H9 (cell line): ENCODE results near the gene TGIF1. TPM values are rescaled to one million over a fixed set of nuclear protein-coding genes. Genes with fewer than 3 reads are reported as not detected.

ENCODE experiments used
- DNase-seq: peaks from one replicate; pipeline ENCODE4 v3.0.0-alpha.2; 2017
- H2AFZ ChIP-seq: one replicate; pipeline ENCODE4 v1.6.1; 2013; ENCODE audit warnings: mild to moderate bottlenecking, low read length, control low read depth, moderate library complexity
- H2AK5ac ChIP-seq: 2 replicates; pipeline ENCODE4 v1.6.1; 2013; ENCODE audit warnings: low read length, control low read depth, mixed read lengths; ENCODE audit not compliant: insufficient read length
- H2BK120ac ChIP-seq: one replicate; pipeline ENCODE4 v1.6.1; 2013; ENCODE audit warnings: low read depth, mild to moderate bottlenecking, low read length, control low read depth, inconsistent platforms; ENCODE audit not compliant: poor library complexity, severe bottlenecking
- H2BK12ac ChIP-seq: 2 replicates; pipeline ENCODE4 v1.6.1; 2013; ENCODE audit warnings: low read length, control low read depth, mixed read lengths, low read depth; ENCODE audit not compliant: insufficient read length
- H2BK15ac ChIP-seq: 2 replicates; pipeline ENCODE4 v1.6.1; 2013; ENCODE audit warnings: low read depth, low read length, control low read depth
- H2BK20ac ChIP-seq: one replicate; pipeline ENCODE4 v1.6.1; 2013; ENCODE audit warnings: low read depth, mild to moderate bottlenecking, low read length, control low read depth, inconsistent platforms; ENCODE audit not compliant: poor library complexity, severe bottlenecking
- H2BK5ac ChIP-seq: 2 replicates; pipeline ENCODE4 v1.6.1; 2013; ENCODE audit warnings: low read length, control low read depth, mixed read lengths; ENCODE audit not compliant: insufficient read length
- H3K14ac ChIP-seq: 2 replicates; pipeline ENCODE4 v1.6.1; 2013; ENCODE audit warnings: low read length, control low read depth; ENCODE audit not compliant: insufficient read depth
- H3K18ac ChIP-seq: 2 replicates; pipeline ENCODE4 v1.6.1; 2013; ENCODE audit warnings: low read depth, mild to moderate bottlenecking, mixed read lengths, low read length, control low read depth; ENCODE audit not compliant: insufficient read length
- H3K23ac ChIP-seq: 2 replicates; pipeline ENCODE4 v1.6.1; 2013; ENCODE audit warnings: low read length, control low read depth, mixed read lengths, low read depth; ENCODE audit not compliant: insufficient read length
- H3K23me2 ChIP-seq: 2 replicates; pipeline ENCODE4 v1.6.1; 2013; ENCODE audit warnings: low read depth, mild to moderate bottlenecking, mixed read lengths, low read length, control low read depth; ENCODE audit not compliant: insufficient read length, poor library complexity, severe bottlenecking
- H3K27ac ChIP-seq: 2 replicates; pipeline ENCODE4 v1.5.1; 2013; ENCODE audit warnings: low read length, control low read depth, mixed read lengths, low read depth; ENCODE audit not compliant: insufficient read length
- H3K27me3 ChIP-seq: 2 replicates; pipeline ENCODE4 v1.6.1; 2013; ENCODE audit warnings: low read length, control low read depth, inconsistent platforms; ENCODE audit not compliant: insufficient read depth
- H3K4ac ChIP-seq: 2 replicates; pipeline ENCODE4 v1.6.1; 2013; ENCODE audit warnings: low read depth, mild to moderate bottlenecking, control low read depth, inconsistent platforms, low read length, moderate library complexity
- H3K4me1 ChIP-seq: 2 replicates; pipeline ENCODE4 v1.6.1; 2013; ENCODE audit warnings: low read length, control low read depth, inconsistent platforms; ENCODE audit not compliant: insufficient read depth
- H3K4me2 ChIP-seq: 2 replicates; pipeline ENCODE4 v1.6.1; 2013; ENCODE audit warnings: low read length, control low read depth, mixed read lengths; ENCODE audit not compliant: insufficient read length, insufficient read depth
- H3K56ac ChIP-seq: 2 replicates; pipeline ENCODE4 v1.6.1; 2013; ENCODE audit warnings: low read depth, mild to moderate bottlenecking, mixed read lengths, low read length, control low read depth; ENCODE audit not compliant: insufficient read length
- H3K79me1 ChIP-seq: 2 replicates; pipeline ENCODE4 v1.6.1; 2013; ENCODE audit warnings: low read depth, mild to moderate bottlenecking, moderate library complexity, low read length, control low read depth, inconsistent platforms; ENCODE audit not compliant: insufficient read depth, poor library complexity, severe bottlenecking
- H3K79me2 ChIP-seq: 2 replicates; pipeline ENCODE4 v1.6.1; 2013; ENCODE audit warnings: low read length, control low read depth, inconsistent platforms; ENCODE audit not compliant: insufficient read depth
- H3K9ac ChIP-seq: 2 replicates; pipeline ENCODE4 v1.6.1; 2013; ENCODE audit warnings: low read length, control low read depth, mixed read lengths; ENCODE audit not compliant: insufficient read length; ENCODE audit errors: extremely low read depth
- H3K9me3 ChIP-seq: one replicate; pipeline ENCODE4 v1.6.1; 2013; ENCODE audit warnings: low read depth, low read length, inconsistent platforms; ENCODE audit not compliant: control insufficient read depth
- H3T11ph ChIP-seq: one replicate; pipeline ENCODE4 v1.6.1; 2013; ENCODE audit warnings: mild to moderate bottlenecking, low read length, control low read depth, inconsistent platforms
- H4K20me1 ChIP-seq: one replicate; pipeline ENCODE4 v1.6.1; 2013; ENCODE audit not compliant: control insufficient read depth, insufficient read length, insufficient read depth
- H4K5ac ChIP-seq: 2 replicates; pipeline ENCODE4 v1.6.1; 2013; ENCODE audit warnings: low read depth, mild to moderate bottlenecking, mixed read lengths, low read length, control low read depth; ENCODE audit not compliant: insufficient read length
- H4K8ac ChIP-seq: replicated peaks from 2 replicates; pipeline ENCODE4 v1.6.1; 2013; ENCODE audit warnings: low read length, control low read depth, mixed read lengths, low read depth; ENCODE audit not compliant: insufficient read length
- H4K91ac ChIP-seq: 2 replicates; pipeline ENCODE4 v1.6.1; 2013; ENCODE audit warnings: low read depth, mild to moderate bottlenecking, moderate library complexity, mixed read lengths, low read length, control low read depth; ENCODE audit not compliant: insufficient read length
- H3K27ac Mint-ChIP-seq, 3 experiments: 2 replicates in 2 of 3; 3 replicates in 1 of 3; pipeline ENCODE4 v1.8.0; 2020 to 2021; ENCODE audit warnings: mixed read lengths in 3 of 3, mild to moderate bottlenecking in 1 of 3, moderate library complexity in 1 of 3
- H3K27me3 Mint-ChIP-seq: 2 replicates; pipeline ENCODE4 v1.8.0; 2021; ENCODE audit warnings: low read depth, mild to moderate bottlenecking, moderate library complexity, mixed read lengths
- H3K36me3 Mint-ChIP-seq, 3 experiments: 2 replicates in 2 of 3; 3 replicates in 1 of 3; pipeline ENCODE4 v1.8.0; 2020 to 2021; ENCODE audit warnings: low read depth in 3 of 3, mixed read lengths in 3 of 3; ENCODE audit not compliant: insufficient read depth in 1 of 3
- H3K4me1 Mint-ChIP-seq, 2 experiments: 2 replicates each; pipeline ENCODE4 v1.8.0; 2020; ENCODE audit warnings: mixed read lengths in 2 of 2
- H3K4me3 Mint-ChIP-seq, 2 experiments: 2 replicates in 1 of 2; 3 replicates in 1 of 2; pipeline ENCODE4 v1.8.0; 2020 to 2021; ENCODE audit warnings: mild to moderate bottlenecking in 2 of 2, mixed read lengths in 2 of 2, moderate library complexity in 1 of 2
- H3K9me3 Mint-ChIP-seq, 2 experiments: 2 replicates in 1 of 2; 3 replicates in 1 of 2; pipeline ENCODE4 v1.8.0; 2020; ENCODE audit warnings: mild to moderate bottlenecking in 2 of 2, mixed read lengths in 2 of 2, moderate library complexity in 1 of 2
- CTCF ChIP-seq: fragments of 200-600 bp; sonication (generic); conservative IDR thresholded peaks from 3 replicates; pipeline ENCODE4 v1.8.0; 2021; ENCODE audit warnings: antibody characterized with exemption, mild to moderate bottlenecking
- WGBS: extraction: QIAGEN DNeasy Blood & Tissue Kit; methylation state at CpG from one replicate; pipeline ENCODE4 v1.1.7; 2013; ENCODE audit warnings: missing lambda C conversion rate, low lambda C conversion rate, mixed read lengths; ENCODE audit not compliant: insufficient read length; ENCODE audit errors: extremely low coverage; 5-methylcytosine and 5-hydroxymethylcytosine counted together
- total RNA-seq: library from RNA; stranded (reverse); gene quantifications from 2 replicates; pipeline ENCODE4 v1.2.1, GENCODE V29; 2021

Gene TGIF1
- total RNA-seq, 1 experiment from 2014 or later, result 261 TPM

DNA sequence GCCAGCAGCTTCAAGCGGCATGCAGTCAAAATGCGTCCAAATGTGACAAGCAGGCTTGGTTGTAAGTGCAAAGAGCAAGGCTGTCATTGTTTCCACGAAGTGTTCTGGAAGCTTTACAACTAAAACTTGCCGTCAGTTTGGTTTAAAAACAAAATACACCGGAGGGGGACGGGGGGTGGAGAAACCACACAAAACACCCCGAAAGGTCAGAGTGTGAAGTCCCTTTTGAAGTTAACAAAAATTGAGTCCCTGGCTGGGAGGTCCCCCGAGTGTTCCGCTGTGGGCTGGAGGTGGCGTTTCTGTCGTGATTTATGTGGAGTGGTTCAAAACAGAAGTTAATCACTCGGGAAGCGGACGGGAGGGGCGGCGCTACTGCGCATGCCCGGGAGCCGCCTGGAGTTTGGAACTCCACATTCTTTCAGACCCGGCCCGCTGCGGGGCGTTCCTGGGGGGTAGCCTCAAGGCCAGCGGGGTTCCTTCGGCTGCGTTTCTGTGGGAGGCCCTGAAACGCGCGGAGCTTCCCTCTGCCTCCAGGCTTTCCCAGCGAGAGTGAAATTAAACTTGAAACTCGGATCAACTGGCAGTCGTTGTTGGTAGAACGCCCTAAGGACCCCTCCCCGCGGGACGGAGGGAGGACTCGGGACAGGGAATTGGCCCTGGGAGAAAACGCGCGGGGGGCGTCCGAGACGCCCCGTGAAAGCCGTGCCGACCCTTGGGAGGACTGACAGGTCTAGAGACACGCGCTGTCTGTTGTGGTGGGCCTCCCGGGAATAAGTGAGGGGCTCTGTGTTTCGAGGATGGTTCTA lies 1.4 kb downstream of the TGIF1 start:
- DNase-seq, result peak; percentile 70

More for the DNA sequence above, 1.4 kb downstream of the TGIF1 start:
- no peak overlapping the region for H2BK15ac ChIP-seq
- H3K4me2 ChIP-seq, result peak overlapping the region; percentile 97
- H4K91ac ChIP-seq, result no peak overlapping the region
- peaks cover 2% of the 10 kb centered on the region; the same call in 1 of the 2 replicates for H3K27me3 Mint-ChIP-seq
- H3K9me3 ChIP-seq, result no peaks in the 10 kb centered on the region
- peaks cover 38 to 45% (median 45%) of the 10 kb centered on the region in 3 experiments for H3K36me3 Mint-ChIP-seq
- peak overlapping the region; percentile 70 for H3K27ac ChIP-seq
- H3K4me1 ChIP-seq, result peaks cover 11% of the 10 kb centered on the region
- peak overlapping the region; percentile 96 for H3K9ac ChIP-seq
- H3K4ac ChIP-seq, result no peak overlapping the region
- peaks cover 32% of the 10 kb centered on the region for H3K23me2 ChIP-seq
- H2BK5ac ChIP-seq, result no peak overlapping the region
- H3K4me1 Mint-ChIP-seq, result peaks cover 36 to 37% of the 10 kb centered on the region in 2 experiments
- H2BK20ac ChIP-seq, result no peak overlapping the region
- H3K79me1 ChIP-seq, result no peaks in the 10 kb centered on the region
- peak overlapping the region; percentile 90 to 99 (median 96) for H3K27ac Mint-ChIP-seq
- no peak overlapping the region for H3T11ph ChIP-seq
- H3K4me3 Mint-ChIP-seq, result peak overlapping the region; percentile 98 to 99
- H3K14ac ChIP-seq, result peak overlapping the region; percentile 64; the same call in 1 of the 2 replicates
- no peak overlapping the region for H3K23ac ChIP-seq
- no CpG with 5 or more reads among the region's 50 CpGs for WGBS
- H2BK12ac ChIP-seq, result no peak overlapping the region
- H3K79me2 ChIP-seq, result peaks cover 47% of the 10 kb centered on the region; the same call in 1 of the 2 replicates
- H2AFZ ChIP-seq, result no peak overlapping the region
- no peaks in the 10 kb centered on the region for H3K27me3 ChIP-seq
- H2BK120ac ChIP-seq, result no peak overlapping the region
- H2AK5ac ChIP-seq, result no peak overlapping the region
- H4K5ac ChIP-seq, result no peak overlapping the region
- no peak for TF ChIP-seq CTCF
- H3K18ac ChIP-seq, result peak overlapping the region; percentile 58
- no peak overlapping the region for H4K8ac ChIP-seq
- no peaks in the 10 kb centered on the region for H4K20me1 ChIP-seq
- no peak overlapping the region for H3K56ac ChIP-seq
- peaks cover 4 to 17% of the 10 kb centered on the region in 2 experiments; a peak in 4 of 5 replicates for H3K9me3 Mint-ChIP-seq
